H1 (cell line): ENCODE data around the gene CCDC174. TPM values are rescaled to one million over a fixed set of nuclear protein-coding genes. Genes with fewer than 3 reads are reported as not detected.

Experiments used
- FOSL1 ChIP-seq: IDR thresholded peaks from 2 replicates; pipeline ENCODE4 v1.6.1; 2011; ENCODE audit warnings: mild to moderate bottlenecking, low read depth, low read length, moderate library complexity; ENCODE audit not compliant: insufficient read depth
- polyA plus RNA-seq, 7 experiments: library from polyadenylated mRNA; depleted of rRNA in 3 of 7; stranded (reverse) in 5 of 7; unstranded in 2 of 7; fragments of >200 nt in 5 of 7; fragments of 200-250 nt in 2 of 7; gene quantifications; 1 replicate in 5 of 7; 2 replicates in 1 of 7; 4 replicates in 1 of 7; pipeline versions ENCODE4 v1.2.1 to v1.2.3, GENCODE V29; 2011 to 2013; ENCODE audit warnings: missing spikeins in 2 of 7, mixed read lengths in 2 of 7
- total RNA-seq: library from RNA; stranded (reverse); fragmentation: NEBNext Ultra II Directional; extraction: Animal tissue kit (Norgen Biotek cat#: 25700); gene quantifications from 2 replicates; pipeline ENCODE4 v1.2.1, GENCODE V29; 2021
- TF ChIP-seq, protein P1 (sequence below), 3 experiments: IDR thresholded peaks; 1 replicate in 2 of 3; 2 replicates in 1 of 3; pipeline versions ENCODE4 v1.5.1 to v1.6.1; 2011; ENCODE audit warnings: low read length in 3 of 3, mild to moderate bottlenecking in 3 of 3, inconsistent platforms in 2 of 3, low read depth in 1 of 3, moderate library complexity in 1 of 3; ENCODE audit not compliant: insufficient read depth in 1 of 3; ENCODE audit errors: control extremely low read depth in 1 of 3

CCDC174 gene
- total and polyA plus RNA-seq, 2 of the 8 experiments (the other 6 are each of a cell fraction or from before 2014, with no cell fraction given): 3.5 to 11.9 TPM

DNA sequence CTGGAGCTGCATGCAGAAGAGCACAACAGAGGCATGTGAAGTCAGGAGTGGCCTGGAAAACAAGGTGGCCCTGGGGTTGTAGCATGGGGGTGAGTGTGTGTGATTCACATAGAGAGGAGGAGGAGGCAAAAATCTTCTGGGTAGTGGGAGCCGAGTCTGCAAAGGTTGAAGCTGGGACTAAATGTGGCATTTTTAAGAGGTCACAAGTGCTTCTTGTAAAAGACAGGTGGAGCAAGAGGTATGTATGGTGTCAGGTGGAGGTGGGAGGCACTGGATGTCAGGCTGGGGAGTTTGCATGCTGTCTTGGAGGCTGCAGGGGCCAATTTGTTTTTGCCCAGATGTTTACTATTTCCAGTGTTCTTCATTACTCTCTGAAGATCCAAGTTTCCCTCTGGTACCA lies 65.7 kb downstream of the CCDC174 start (continued):
- TF ChIP-seq FOSL1: no peak
- TF ChIP-seq, protein P1, sequence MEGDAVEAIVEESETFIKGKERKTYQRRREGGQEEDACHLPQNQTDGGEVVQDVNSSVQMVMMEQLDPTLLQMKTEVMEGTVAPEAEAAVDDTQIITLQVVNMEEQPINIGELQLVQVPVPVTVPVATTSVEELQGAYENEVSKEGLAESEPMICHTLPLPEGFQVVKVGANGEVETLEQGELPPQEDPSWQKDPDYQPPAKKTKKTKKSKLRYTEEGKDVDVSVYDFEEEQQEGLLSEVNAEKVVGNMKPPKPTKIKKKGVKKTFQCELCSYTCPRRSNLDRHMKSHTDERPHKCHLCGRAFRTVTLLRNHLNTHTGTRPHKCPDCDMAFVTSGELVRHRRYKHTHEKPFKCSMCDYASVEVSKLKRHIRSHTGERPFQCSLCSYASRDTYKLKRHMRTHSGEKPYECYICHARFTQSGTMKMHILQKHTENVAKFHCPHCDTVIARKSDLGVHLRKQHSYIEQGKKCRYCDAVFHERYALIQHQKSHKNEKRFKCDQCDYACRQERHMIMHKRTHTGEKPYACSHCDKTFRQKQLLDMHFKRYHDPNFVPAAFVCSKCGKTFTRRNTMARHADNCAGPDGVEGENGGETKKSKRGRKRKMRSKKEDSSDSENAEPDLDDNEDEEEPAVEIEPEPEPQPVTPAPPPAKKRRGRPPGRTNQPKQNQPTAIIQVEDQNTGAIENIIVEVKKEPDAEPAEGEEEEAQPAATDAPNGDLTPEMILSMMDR (IDR thresholded peaks at IDR 0.05; ENCODE audit: control extremely low read depth in 1 of 3, insufficient read depth in 1 of 3, low read depth in 1 of 3, low read length in 3 of 3): peak in 2 of 3 experiments; percentile 16 to 35; a peak in 2 of 4 replicates
